UCSD-AML1 (cell line): ENCODE results near the gene RNF32.
"Not testable (repeated sequence)": the region's sequence is repeated elsewhere in the genome, so short reads cannot be mapped to it uniquely, and the experiment has no call there.

Source experiments
- DNase-seq: peaks from one replicate; lab custom pipeline; 2025; ENCODE audit not compliant: unreplicated experiment; lab: John Stamatoyannopoulos, UW

The RNF32 gene

GRCh38 chr7:156612930-156613329, 27.6 kb upstream of the RNF32 start:
- DNase-seq: peak; percentile 22

GRCh38 chr7:156614434-156615264, 25.9 kb upstream of the RNF32 start:
- no peak for DNase-seq

- DNase-seq: no peak
These were observed 24.0 kb upstream of the RNF32 start for GRCh38 chr7:156616269-156617202.

- DNase-seq: no peak
These were observed 23.4 kb upstream of the RNF32 start for GRCh38 chr7:156617215-156617614.

- no peak for DNase-seq
These were observed 22.3 kb upstream of the RNF32 start for GRCh38 chr7:156618078-156618779.

GRCh38 chr7:156618780-156619367, 21.7 kb upstream of the RNF32 start:
- DNase-seq: no peak

GRCh38 chr7:156619488-156620290, 20.9 kb upstream of the RNF32 start:
- not testable (repeated sequence) for DNase-seq

GRCh38 chr7:156620291-156620675, 20.3 kb upstream of the RNF32 start:
- no peak for DNase-seq

GRCh38 chr7:156621652-156622051, 18.9 kb upstream of the RNF32 start:
- DNase-seq: no peak

GRCh38 chr7:156625580-156625979, 15.0 kb upstream of the RNF32 start:
- no peak for DNase-seq

GRCh38 chr7:156626220-156626895, 14.2 kb upstream of the RNF32 start:
- no peak for DNase-seq

GRCh38 chr7:156628562-156628961, 12.0 kb upstream of the RNF32 start:
- DNase-seq: no peak

GRCh38 chr7:156629873-156630272, 10.7 kb upstream of the RNF32 start:
- no peak for DNase-seq

- no peak for DNase-seq
These were observed 6.5 kb upstream of the RNF32 start for GRCh38 chr7:156634117-156634516.

- DNase-seq: no peak
These were observed 4.8 kb upstream of the RNF32 start for GRCh38 chr7:156635529-156636385.

GRCh38 chr7:156637093-156637492, 3.5 kb upstream of the RNF32 start:
- not testable (repeated sequence) for DNase-seq

- no peak for DNase-seq
These were observed 2.0 kb upstream of the RNF32 start for GRCh38 chr7:156638443-156639077.
